ENCODE measurements around the gene ASZ1.

Gene ASZ1

DNA sequence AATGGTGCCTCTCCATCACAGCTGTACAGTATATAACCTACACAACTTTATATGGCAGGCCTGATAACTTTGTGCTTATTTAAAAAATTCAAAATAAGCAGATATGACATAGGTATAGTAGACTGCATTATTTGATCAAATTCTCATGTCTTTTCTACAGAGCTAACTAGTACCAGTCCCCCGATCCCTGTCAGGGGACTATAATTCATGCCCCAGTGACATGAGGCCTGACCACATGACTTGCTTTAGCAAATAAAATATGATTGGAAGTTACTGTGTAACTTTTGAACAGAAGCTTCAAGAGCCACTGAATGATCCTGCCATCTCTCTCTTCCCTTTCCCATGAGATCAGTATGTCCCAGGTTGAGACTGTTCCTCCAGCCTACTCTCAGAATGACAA, 55.2 kb downstream of the ASZ1 start:
- no peak for TF ChIP-seq EZH2phosphoT487 (IDR thresholded peaks at IDR 0.05; ENCODE audit: borderline replicate concordance, low read length)
- TF ChIP-seq, protein P1, sequence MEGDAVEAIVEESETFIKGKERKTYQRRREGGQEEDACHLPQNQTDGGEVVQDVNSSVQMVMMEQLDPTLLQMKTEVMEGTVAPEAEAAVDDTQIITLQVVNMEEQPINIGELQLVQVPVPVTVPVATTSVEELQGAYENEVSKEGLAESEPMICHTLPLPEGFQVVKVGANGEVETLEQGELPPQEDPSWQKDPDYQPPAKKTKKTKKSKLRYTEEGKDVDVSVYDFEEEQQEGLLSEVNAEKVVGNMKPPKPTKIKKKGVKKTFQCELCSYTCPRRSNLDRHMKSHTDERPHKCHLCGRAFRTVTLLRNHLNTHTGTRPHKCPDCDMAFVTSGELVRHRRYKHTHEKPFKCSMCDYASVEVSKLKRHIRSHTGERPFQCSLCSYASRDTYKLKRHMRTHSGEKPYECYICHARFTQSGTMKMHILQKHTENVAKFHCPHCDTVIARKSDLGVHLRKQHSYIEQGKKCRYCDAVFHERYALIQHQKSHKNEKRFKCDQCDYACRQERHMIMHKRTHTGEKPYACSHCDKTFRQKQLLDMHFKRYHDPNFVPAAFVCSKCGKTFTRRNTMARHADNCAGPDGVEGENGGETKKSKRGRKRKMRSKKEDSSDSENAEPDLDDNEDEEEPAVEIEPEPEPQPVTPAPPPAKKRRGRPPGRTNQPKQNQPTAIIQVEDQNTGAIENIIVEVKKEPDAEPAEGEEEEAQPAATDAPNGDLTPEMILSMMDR (IDR thresholded peaks at IDR 0.05; ENCODE audit: low read depth, low read length, poor library complexity, severe bottlenecking), result no peak
- no peaks in the 10 kb centered on the region for H3K9me3 ChIP-seq (ENCODE audit: control insufficient read depth, insufficient read depth, low read length)
- no peaks in the 10 kb centered on the region for H3K79me2 ChIP-seq (ENCODE audit: control insufficient read depth, low read length)
- no peaks in the 10 kb centered on the region; the same call in 1 of the 2 replicates for H3K27me3 ChIP-seq (ENCODE audit: control insufficient read depth, low read length)
- H3K4me3 ChIP-seq (ENCODE audit: low read length), result no peak overlapping the region
- H3K4me2 ChIP-seq (ENCODE audit: low read length), result no peak overlapping the region
- H3K4me1 ChIP-seq (ENCODE audit: control insufficient read depth, low read length), result no peaks in the 10 kb centered on the region
- no peaks in the 10 kb centered on the region for H3F3A ChIP-seq (ENCODE audit: control insufficient read depth, insufficient read depth)
- H3K27ac ChIP-seq (ENCODE audit: low read depth, low read length), result no peak overlapping the region
- no peaks in the 10 kb centered on the region for H3K36me3 ChIP-seq (ENCODE audit: control insufficient read depth, low read length)
- no peaks in the 10 kb centered on the region for H3K9me2 ChIP-seq (replicated peaks; ENCODE audit: control insufficient read depth, low read length)
- H4K20me1 ChIP-seq (ENCODE audit: control insufficient read depth, insufficient read depth, low read depth, low read length), result no peaks in the 10 kb centered on the region

DNA sequence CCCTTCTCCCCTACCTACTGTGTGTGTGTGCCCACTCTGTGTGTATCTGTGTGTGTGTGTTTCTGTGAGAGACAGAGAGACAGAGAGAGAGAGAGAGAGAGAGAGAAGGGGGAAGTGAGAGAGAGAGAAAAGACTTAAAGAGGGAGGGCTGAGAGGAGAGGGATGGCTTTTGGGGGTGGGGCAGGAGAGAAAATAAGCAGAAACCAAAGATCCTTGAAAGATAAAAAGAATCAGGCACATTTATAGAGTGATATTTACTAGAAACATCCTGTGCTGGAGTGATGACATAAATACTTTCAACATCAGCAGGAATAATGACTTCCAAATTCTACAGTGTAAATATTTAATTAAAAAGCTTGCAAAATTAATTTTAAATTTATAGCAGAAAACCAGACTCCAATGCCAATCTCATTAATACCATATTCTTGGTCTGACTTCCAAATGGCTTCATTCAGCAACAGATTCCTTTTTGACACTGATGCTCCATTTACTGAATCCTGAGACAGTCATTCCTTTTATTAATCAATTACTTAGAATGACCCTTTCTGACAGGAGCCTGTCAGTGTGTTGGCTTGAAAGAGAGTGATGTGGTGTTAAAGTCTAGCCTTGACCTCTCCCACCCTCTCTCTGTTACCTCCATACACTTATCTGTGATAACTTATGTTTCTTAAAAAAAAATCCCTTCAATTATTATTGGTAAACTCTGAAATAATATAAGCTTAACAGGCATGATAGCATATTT, 62.8 kb downstream of the ASZ1 start:
- Histone ChIP-seq H3K4me1 (ENCODE audit: control insufficient read depth, low read length) (no peaks in the 10 kb centered on the region), H3K9me2 (replicated peaks; ENCODE audit: control insufficient read depth, low read length) (no peaks in the 10 kb centered on the region), H3K4me2 (ENCODE audit: low read length) (no peak overlapping the region), H3K27me3 (ENCODE audit: control insufficient read depth, low read length) (no peaks in the 10 kb centered on the region; the same call in 1 of the 2 replicates), H4K20me1 (ENCODE audit: control insufficient read depth, insufficient read depth, low read depth, low read length) (no peaks in the 10 kb centered on the region), H3K36me3 (ENCODE audit: control insufficient read depth, low read length) (no peaks in the 10 kb centered on the region), H3K4me3 (ENCODE audit: low read length) (no peak overlapping the region), H3K79me2 (ENCODE audit: control insufficient read depth, low read length) (no peaks in the 10 kb centered on the region), H3F3A (ENCODE audit: control insufficient read depth, insufficient read depth) (no peaks in the 10 kb centered on the region), H3K9me3 (ENCODE audit: control insufficient read depth, insufficient read depth, low read length) (no peaks in the 10 kb centered on the region), H3K27ac (ENCODE audit: low read depth, low read length) (no peak overlapping the region)
- TF ChIP-seq EZH2phosphoT487 (IDR thresholded peaks at IDR 0.05; ENCODE audit: borderline replicate concordance, low read length), result no peak
- TF ChIP-seq, protein P1 (IDR thresholded peaks at IDR 0.05; ENCODE audit: low read depth, low read length, poor library complexity, severe bottlenecking), result no peak

DNA sequence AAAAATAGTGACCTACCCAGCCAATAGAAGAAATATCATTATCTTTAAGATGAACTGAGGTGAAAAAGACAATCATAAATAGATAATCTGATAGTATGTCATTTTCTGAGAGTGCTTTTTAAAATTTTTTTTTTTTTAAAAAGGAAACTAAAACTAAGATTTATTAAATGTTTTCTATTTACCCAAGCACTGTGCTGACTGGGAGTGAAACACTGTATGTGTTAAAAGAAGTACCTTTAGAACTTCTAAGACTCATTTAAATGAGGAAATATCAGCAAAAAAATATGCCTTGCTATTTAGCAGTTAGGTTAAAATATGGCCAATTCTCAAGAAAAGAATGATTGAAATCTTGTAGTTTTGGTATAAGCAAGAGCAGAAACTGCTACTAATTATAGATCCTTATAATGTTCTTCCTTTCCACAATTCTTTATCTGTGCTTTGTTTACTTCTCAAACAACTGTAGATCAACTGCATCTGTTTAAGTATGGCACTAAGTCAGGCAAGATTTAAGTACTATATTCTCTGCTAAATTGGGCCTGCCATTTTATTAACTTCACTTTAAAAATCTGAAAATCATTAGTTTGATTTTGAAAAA, 64.9 kb downstream of the ASZ1 start:
- no peaks in the 10 kb centered on the region for H3K79me2 ChIP-seq (ENCODE audit: control insufficient read depth, low read length)
- no peaks in the 10 kb centered on the region; the same call in 1 of the 2 replicates for H3K27me3 ChIP-seq (ENCODE audit: control insufficient read depth, low read length)
- no peak for TF ChIP-seq EZH2phosphoT487 (IDR thresholded peaks at IDR 0.05; ENCODE audit: borderline replicate concordance, low read length)
- TF ChIP-seq, protein P1 (IDR thresholded peaks at IDR 0.05; ENCODE audit: low read depth, low read length, poor library complexity, severe bottlenecking), result no peak
- H4K20me1 ChIP-seq (ENCODE audit: control insufficient read depth, insufficient read depth, low read depth, low read length), result no peaks in the 10 kb centered on the region
- no peaks in the 10 kb centered on the region for H3K9me3 ChIP-seq (ENCODE audit: control insufficient read depth, insufficient read depth, low read length)
- H3F3A ChIP-seq (ENCODE audit: control insufficient read depth, insufficient read depth), result no peaks in the 10 kb centered on the region
- no peak overlapping the region for H3K27ac ChIP-seq (ENCODE audit: low read depth, low read length)
- no peak overlapping the region for H3K4me3 ChIP-seq (ENCODE audit: low read length)
- H3K36me3 ChIP-seq (ENCODE audit: control insufficient read depth, low read length), result no peaks in the 10 kb centered on the region
- no peak overlapping the region for H3K4me2 ChIP-seq (ENCODE audit: low read length)
- H3K4me1 ChIP-seq (ENCODE audit: control insufficient read depth, low read length), result no peaks in the 10 kb centered on the region
- no peaks in the 10 kb centered on the region for H3K9me2 ChIP-seq (replicated peaks; ENCODE audit: control insufficient read depth, low read length)
